Suprapubic skin (tissue), 4 donors: ENCODE results near the gene CFAP97D2. TPM values are rescaled to one million over a fixed set of nuclear protein-coding genes. Genes with fewer than 3 reads are reported as not detected.

Experiments
- DNase-seq, 2 donors: peaks; one replicate each; pipeline ENCODE4 v3.0.0-alpha.2; 2019; ENCODE audit warnings: low spot score in 2 of 2
- H3K27ac ChIP-seq: fragments of 200-600 bp; sonication (generic); one replicate; pipeline ENCODE4 v1.5.1; 2019
- H3K27me3 ChIP-seq: fragments of 200-600 bp; sonication (generic); one replicate; pipeline ENCODE4 v1.5.1; 2019
- H3K36me3 ChIP-seq: fragments of 200-600 bp; sonication (generic); one replicate; pipeline ENCODE4 v1.5.1; 2019
- H3K4me1 ChIP-seq: fragments of 200-600 bp; sonication (generic); one replicate; pipeline ENCODE4 v1.5.1; 2019
- H3K4me3 ChIP-seq: fragments of 200-600 bp; sonication (generic); one replicate; pipeline ENCODE4 v1.5.1; 2019; ENCODE audit warnings: mild to moderate bottlenecking
- H3K9me3 ChIP-seq: fragments of 200-600 bp; sonication (generic); one replicate; pipeline ENCODE4 v1.5.1; 2019
- CTCF ChIP-seq, 2 donors: fragments of 200-600 bp in 1 of 2; fragments of 450-650 bp in 1 of 2; sonication (generic) in 1 of 2; IDR thresholded peaks; one replicate each; pipeline ENCODE4 v1.5.1; 2016 to 2019; ENCODE audit warnings: antibody characterized with exemption in 2 of 2, mild to moderate bottlenecking in 1 of 2, moderate library complexity in 1 of 2
- EP300 ChIP-seq: sonication (generic); formaldehyde crosslinking; IDR thresholded peaks from one replicate; pipeline ENCODE4 v1.6.1; 2017; ENCODE audit warnings: antibody characterized with exemption
- POLR2A ChIP-seq, 2 donors: fragments of 450-650 bp; IDR thresholded peaks; one replicate each; pipeline ENCODE4 v1.6.1; 2017; ENCODE audit warnings: antibody characterized with exemption in 2 of 2, mild to moderate bottlenecking in 2 of 2, moderate library complexity in 2 of 2
- POLR2AphosphoS5 ChIP-seq, 3 donors: sonication (generic); formaldehyde crosslinking; IDR thresholded peaks; one replicate each; pipeline ENCODE4 v1.6.1; 2017; ENCODE audit warnings: antibody characterized with exemption in 3 of 3
- WGBS: methylation state at CpG from one replicate; pipeline ENCODE4 v1.1.5; 2018; 5-methylcytosine and 5-hydroxymethylcytosine counted together
- total RNA-seq, 4 donors: library from RNA; depleted of rRNA; stranded (reverse); fragments of >200 nt; gene quantifications; one replicate each; pipeline ENCODE4 v1.1.0, GENCODE V29; 2016

CFAP97D2 gene
- total RNA-seq, 4 donors from 2014 or later: not detected

GRCh38 chr13:114258589-114258988 is 79.5 kb downstream of the CFAP97D2 start:
- Histone ChIP-seq H3K27ac (no peak overlapping the region), H3K27me3 (no peaks in the 10 kb centered on the region), H3K4me3 (no peak overlapping the region), H3K36me3 (peaks cover 91% of the 10 kb centered on the region), H3K9me3 (no peaks in the 10 kb centered on the region), H3K4me1 (no peaks in the 10 kb centered on the region)
- no peak for DNase-seq
- TF ChIP-seq POLR2A (IDR thresholded peaks at IDR 0.05): no peak
- TF ChIP-seq CTCF (IDR thresholded peaks at IDR 0.05): no peak
- WGBS: 94% methylated on average over 8 of the region's 8 CpGs

- no peak for DNase-seq
- 93% methylated on average over 7 of the region's 7 CpGs for WGBS
- TF ChIP-seq CTCF (IDR thresholded peaks at IDR 0.05) (no peak), POLR2A (IDR thresholded peaks at IDR 0.05) (no peak), EP300 (no peak), POLR2AphosphoS5 (IDR thresholded peaks at IDR 0.05) (no peak)
- H3K4me3 ChIP-seq: no peak overlapping the region
- H3K36me3 ChIP-seq: peaks cover 93% of the 10 kb centered on the region
- H3K27ac ChIP-seq: no peak overlapping the region
- H3K4me1 ChIP-seq: no peaks in the 10 kb centered on the region
- H3K27me3 ChIP-seq: no peaks in the 10 kb centered on the region
- H3K9me3 ChIP-seq: no peaks in the 10 kb centered on the region
These were observed 80.3 kb downstream of the CFAP97D2 start for GRCh38 chr13:114259374-114259773.

GRCh38 chr13:114259974-114260373 is 80.9 kb downstream of the CFAP97D2 start:
- Histone ChIP-seq H3K4me1 (no peaks in the 10 kb centered on the region), H3K36me3 (peaks cover 93% of the 10 kb centered on the region), H3K27ac (no peak overlapping the region), H3K9me3 (no peaks in the 10 kb centered on the region), H3K4me3 (no peak overlapping the region), H3K27me3 (no peaks in the 10 kb centered on the region)
- no peak for DNase-seq
- TF ChIP-seq CTCF (IDR thresholded peaks at IDR 0.05) (no peak), POLR2AphosphoS5 (IDR thresholded peaks at IDR 0.05) (no peak), POLR2A (IDR thresholded peaks at IDR 0.05) (no peak), EP300 (no peak)
- WGBS: 87% methylated on average over 4 of the region's 4 CpGs

- no peak for DNase-seq
- Histone ChIP-seq H3K4me3 (no peak overlapping the region), H3K27ac (no peak overlapping the region), H3K36me3 (peaks cover 94% of the 10 kb centered on the region), H3K27me3 (no peaks in the 10 kb centered on the region), H3K4me1 (no peaks in the 10 kb centered on the region), H3K9me3 (no peaks in the 10 kb centered on the region)
- 92% methylated on average over 3 of the region's 3 CpGs for WGBS
- TF ChIP-seq EP300: no peak
- TF ChIP-seq CTCF (IDR thresholded peaks at IDR 0.05): no peak
- no peak for TF ChIP-seq POLR2AphosphoS5 (IDR thresholded peaks at IDR 0.05)
- TF ChIP-seq POLR2A (IDR thresholded peaks at IDR 0.05): no peak
These were observed 81.8 kb downstream of the CFAP97D2 start for GRCh38 chr13:114260814-114261213.

- WGBS: 78% methylated on average over 3 of the region's 3 CpGs
- no peak for TF ChIP-seq EP300
- TF ChIP-seq POLR2AphosphoS5 (IDR thresholded peaks at IDR 0.05): no peak
- no peak for TF ChIP-seq POLR2A (IDR thresholded peaks at IDR 0.05)
- TF ChIP-seq CTCF (IDR thresholded peaks at IDR 0.05): no peak
- Histone ChIP-seq H3K36me3 (peaks cover 94% of the 10 kb centered on the region), H3K9me3 (no peaks in the 10 kb centered on the region), H3K4me1 (no peaks in the 10 kb centered on the region), H3K4me3 (no peak overlapping the region), H3K27me3 (no peaks in the 10 kb centered on the region), H3K27ac (no peak overlapping the region)
- DNase-seq: no peak
These were observed 82.4 kb downstream of the CFAP97D2 start for GRCh38 chr13:114261328-114261965.
